Measurements from ENCODE around the gene FGD6.

Gene FGD6

GRCh38 chr12:95077341-95077740 is 139.9 kb downstream of the FGD6 start:
- DNase-seq, result no peak

- DNase-seq, result no peak
These were observed 142.5 kb downstream of the FGD6 start for GRCh38 chr12:95074766-95075165.

- DNase-seq, result no peak
These were observed 143.4 kb downstream of the FGD6 start for GRCh38 chr12:95073698-95074520.

GRCh38 chr12:95072900-95073697 is 144.2 kb downstream of the FGD6 start, which contains the start of gene NR2C1:
Gene NR2C1 (minus strand): TSS chr12:95073618. CDS start chr12:95067384, 6,234 bp downstream.
- peak; percentile 94 for DNase-seq

- DNase-seq, result no peak
These were observed 146.9 kb downstream of the FGD6 start for GRCh38 chr12:95070378-95070777.

GRCh38 chr12:95066091-95066855 is 151.0 kb downstream of the FGD6 start:
- DNase-seq, result no peak

- DNase-seq, result no peak
These were observed 156.3 kb downstream of the FGD6 start for GRCh38 chr12:95060951-95061350.

- DNase-seq, result no peak
These were observed 157.3 kb downstream of the FGD6 start for GRCh38 chr12:95059984-95060383.

- no peak for DNase-seq
These were observed 159.8 kb downstream of the FGD6 start for GRCh38 chr12:95057424-95057823.

- DNase-seq, result no peak
These were observed 162.2 kb downstream of the FGD6 start for GRCh38 chr12:95055057-95055456.

- no peak for DNase-seq
These were observed 163.1 kb downstream of the FGD6 start for GRCh38 chr12:95054206-95054605.

GRCh38 chr12:95051241-95051640 is 166.0 kb downstream of the FGD6 start:
- DNase-seq, result no peak

- no peak for DNase-seq
These were observed 179.4 kb downstream of the FGD6 start for GRCh38 chr12:95037906-95038305.

GRCh38 chr12:95034750-95035149 is 182.5 kb downstream of the FGD6 start:
- DNase-seq, result no peak

All from fibroblast of skin of scalp (primary cell).